ENCODE measurements around the gene GSPT1.

DNA sequence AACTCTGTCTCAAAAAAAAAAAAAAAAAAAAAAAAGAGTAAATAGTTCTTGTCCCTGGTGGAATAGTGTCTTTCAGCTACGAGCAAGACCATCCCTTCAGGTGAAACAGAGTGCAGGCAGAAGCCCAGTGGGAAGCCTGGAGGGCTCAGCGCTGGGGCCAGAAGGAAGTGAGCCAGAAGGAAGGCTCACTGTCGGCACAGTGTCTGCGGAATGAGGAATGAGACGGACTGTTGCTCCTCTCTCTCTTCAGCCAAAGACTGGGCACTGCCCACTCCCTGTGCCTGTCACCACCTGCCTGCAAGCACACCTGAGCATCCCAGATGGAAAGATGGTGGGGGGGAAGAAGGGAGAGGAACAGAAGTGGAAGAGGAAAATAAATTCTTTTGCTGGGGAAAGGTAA lies 71.9 kb downstream of the GSPT1 start:
- TF ChIP-seq, protein P1, sequence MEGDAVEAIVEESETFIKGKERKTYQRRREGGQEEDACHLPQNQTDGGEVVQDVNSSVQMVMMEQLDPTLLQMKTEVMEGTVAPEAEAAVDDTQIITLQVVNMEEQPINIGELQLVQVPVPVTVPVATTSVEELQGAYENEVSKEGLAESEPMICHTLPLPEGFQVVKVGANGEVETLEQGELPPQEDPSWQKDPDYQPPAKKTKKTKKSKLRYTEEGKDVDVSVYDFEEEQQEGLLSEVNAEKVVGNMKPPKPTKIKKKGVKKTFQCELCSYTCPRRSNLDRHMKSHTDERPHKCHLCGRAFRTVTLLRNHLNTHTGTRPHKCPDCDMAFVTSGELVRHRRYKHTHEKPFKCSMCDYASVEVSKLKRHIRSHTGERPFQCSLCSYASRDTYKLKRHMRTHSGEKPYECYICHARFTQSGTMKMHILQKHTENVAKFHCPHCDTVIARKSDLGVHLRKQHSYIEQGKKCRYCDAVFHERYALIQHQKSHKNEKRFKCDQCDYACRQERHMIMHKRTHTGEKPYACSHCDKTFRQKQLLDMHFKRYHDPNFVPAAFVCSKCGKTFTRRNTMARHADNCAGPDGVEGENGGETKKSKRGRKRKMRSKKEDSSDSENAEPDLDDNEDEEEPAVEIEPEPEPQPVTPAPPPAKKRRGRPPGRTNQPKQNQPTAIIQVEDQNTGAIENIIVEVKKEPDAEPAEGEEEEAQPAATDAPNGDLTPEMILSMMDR (IDR thresholded peaks at IDR 0.05; ENCODE audit: low read length), result no peak
- TF ChIP-seq EZH2phosphoT487 (IDR thresholded peaks at IDR 0.05; ENCODE audit: low read length), result no peak
